ES-I3 (cell line): ENCODE data around the gene BRD8.

ENCODE experiments used
- H3K36me3 ChIP-seq: 2 replicates; pipeline ENCODE4 v1.6.1; 2013; ENCODE audit warnings: mild to moderate bottlenecking, low read length, control low read depth, moderate library complexity; ENCODE audit not compliant: insufficient read depth
- H3K4me1 ChIP-seq: 2 replicates; pipeline ENCODE4 v1.6.1; 2013; ENCODE audit warnings: mild to moderate bottlenecking, control low read depth, low read length; ENCODE audit not compliant: insufficient read depth
- H3K9ac ChIP-seq: 2 replicates; pipeline ENCODE4 v1.6.1; 2013; ENCODE audit warnings: low read depth, mild to moderate bottlenecking, low read length, moderate library complexity
- H3K9me3 ChIP-seq: 2 replicates; pipeline ENCODE4 v1.6.1; 2013; ENCODE audit warnings: mild to moderate bottlenecking, low read length, moderate library complexity; ENCODE audit not compliant: control insufficient read depth, insufficient read depth

The BRD8 gene

GRCh38 chr5:138139781-138140090 lies 38.7 kb downstream of the BRD8 start:
- Histone ChIP-seq H3K9me3 (no peaks in the 10 kb centered on the region), H3K4me1 (no peaks in the 10 kb centered on the region), H3K36me3 (no peaks in the 10 kb centered on the region), H3K9ac (peak overlapping the region; percentile 47; the same call in 1 of the 2 replicates)

- Histone ChIP-seq H3K9ac (peak within 1 kb of the TSS; percentile 47; the same call in 1 of the 2 replicates), H3K36me3 (no peaks in the 10 kb centered on the region), H3K9me3 (no peaks in the 10 kb centered on the region), H3K4me1 (no peaks in the 10 kb centered on the region)
These were observed 39.3 kb downstream of the BRD8 start, which contains the start of gene NME5 for GRCh38 chr5:138138949-138139780. TSS of gene NME5 (minus strand) at chr5:138139428. CDS start at chr5:138138780, 648 bp downstream.

DNA sequence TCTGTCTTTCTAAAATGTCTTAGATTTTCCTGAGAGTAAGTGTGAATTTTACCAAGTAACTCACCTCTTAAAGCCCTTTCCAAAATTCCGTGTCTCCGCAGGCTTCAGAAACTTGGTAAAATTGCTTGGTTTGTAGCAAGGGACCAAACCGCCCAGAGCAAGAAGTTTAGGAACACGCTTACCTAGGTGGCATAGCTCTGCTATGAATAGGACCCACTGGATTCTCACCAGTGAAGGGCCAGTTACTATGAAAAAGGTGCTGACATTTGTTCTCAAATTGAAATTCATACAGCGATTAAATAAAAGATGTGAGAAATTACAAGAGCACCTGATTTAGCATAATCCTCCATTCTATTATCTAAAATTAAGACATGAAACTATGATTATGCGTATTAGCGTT lies 45.9 kb downstream of the BRD8 start:
- H3K36me3 ChIP-seq, result no peaks in the 10 kb centered on the region
- peak overlapping the region; percentile 61; the same call in 1 of the 2 replicates for H3K9ac ChIP-seq
- no peaks in the 10 kb centered on the region for H3K4me1 ChIP-seq
- no peaks in the 10 kb centered on the region for H3K9me3 ChIP-seq

GRCh38 chr5:138129347-138129746 lies 49.1 kb downstream of the BRD8 start:
- Histone ChIP-seq H3K4me1 (no peaks in the 10 kb centered on the region), H3K36me3 (no peaks in the 10 kb centered on the region), H3K9ac (no peak overlapping the region), H3K9me3 (no peaks in the 10 kb centered on the region)

GRCh38 chr5:138128334-138128733 lies 50.1 kb downstream of the BRD8 start:
- no peak overlapping the region for H3K9ac ChIP-seq
- H3K36me3 ChIP-seq, result no peaks in the 10 kb centered on the region
- H3K9me3 ChIP-seq, result no peaks in the 10 kb centered on the region
- no peaks in the 10 kb centered on the region for H3K4me1 ChIP-seq

DNA sequence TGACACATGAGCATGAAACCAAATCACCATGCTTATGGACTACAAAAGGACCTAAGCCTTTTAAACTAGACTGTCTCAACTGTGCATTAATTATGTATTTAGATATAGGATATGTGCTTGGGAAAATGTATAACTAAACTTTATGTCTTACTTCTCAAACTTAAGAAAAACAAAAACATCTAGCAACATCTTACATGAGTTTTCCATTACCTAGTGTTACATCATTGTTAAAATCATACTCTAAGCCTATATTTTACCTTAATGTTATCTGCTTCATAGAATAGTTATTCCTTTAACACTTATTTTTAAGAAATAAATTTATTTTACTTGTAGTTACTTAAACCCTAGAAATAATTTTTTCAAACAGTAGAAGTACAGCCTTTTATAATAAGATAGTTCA lies 63.2 kb downstream of the BRD8 start:
- Histone ChIP-seq H3K36me3 (no peaks in the 10 kb centered on the region), H3K9ac (no peak overlapping the region), H3K9me3 (no peaks in the 10 kb centered on the region), H3K4me1 (peaks cover 7% of the 10 kb centered on the region)

DNA sequence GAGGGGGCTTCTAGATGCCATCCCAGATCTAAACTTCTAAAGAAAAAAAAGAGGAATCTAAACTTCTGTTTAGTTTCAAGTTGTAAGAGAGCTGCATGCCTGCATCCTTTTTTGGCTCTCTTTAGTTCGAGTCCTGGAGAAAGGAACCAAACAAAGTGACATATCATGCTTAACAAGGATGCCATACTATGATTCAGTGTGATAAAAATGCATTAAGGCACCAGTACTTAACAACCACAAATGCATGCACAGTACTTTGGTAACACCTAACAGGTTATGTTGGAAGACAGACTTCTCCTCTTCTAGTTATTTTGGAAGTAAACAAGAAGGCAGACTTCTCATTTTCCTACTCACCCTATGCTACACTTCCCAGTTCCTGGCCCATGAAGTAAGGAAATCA lies 66.5 kb downstream of the BRD8 start:
- peaks cover 11% of the 10 kb centered on the region for H3K4me1 ChIP-seq
- H3K9ac ChIP-seq, result no peak overlapping the region
- H3K36me3 ChIP-seq, result no peaks in the 10 kb centered on the region
- H3K9me3 ChIP-seq, result no peaks in the 10 kb centered on the region

DNA sequence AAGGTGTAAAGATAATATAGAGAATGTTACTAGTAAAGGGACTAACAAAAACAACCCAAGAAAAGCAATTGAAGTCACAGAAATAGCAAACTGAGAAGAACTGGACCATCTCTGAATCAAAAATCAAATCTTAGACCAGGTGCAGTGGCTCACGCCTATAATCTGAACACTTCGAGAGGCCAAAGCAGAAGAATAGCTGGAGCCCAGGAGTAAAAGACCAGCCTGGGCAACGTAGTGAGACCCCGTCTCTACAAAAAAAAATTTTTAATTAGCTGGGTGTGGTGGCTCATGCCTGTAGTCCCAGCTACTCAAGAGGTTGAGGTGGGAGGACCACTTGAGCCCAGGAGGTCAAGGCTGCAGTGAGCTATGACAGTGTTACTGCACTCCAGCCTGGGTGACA lies 67.2 kb downstream of the BRD8 start:
- Histone ChIP-seq H3K9ac (no peak overlapping the region), H3K36me3 (no peaks in the 10 kb centered on the region), H3K9me3 (no peaks in the 10 kb centered on the region), H3K4me1 (peaks cover 11% of the 10 kb centered on the region)

DNA sequence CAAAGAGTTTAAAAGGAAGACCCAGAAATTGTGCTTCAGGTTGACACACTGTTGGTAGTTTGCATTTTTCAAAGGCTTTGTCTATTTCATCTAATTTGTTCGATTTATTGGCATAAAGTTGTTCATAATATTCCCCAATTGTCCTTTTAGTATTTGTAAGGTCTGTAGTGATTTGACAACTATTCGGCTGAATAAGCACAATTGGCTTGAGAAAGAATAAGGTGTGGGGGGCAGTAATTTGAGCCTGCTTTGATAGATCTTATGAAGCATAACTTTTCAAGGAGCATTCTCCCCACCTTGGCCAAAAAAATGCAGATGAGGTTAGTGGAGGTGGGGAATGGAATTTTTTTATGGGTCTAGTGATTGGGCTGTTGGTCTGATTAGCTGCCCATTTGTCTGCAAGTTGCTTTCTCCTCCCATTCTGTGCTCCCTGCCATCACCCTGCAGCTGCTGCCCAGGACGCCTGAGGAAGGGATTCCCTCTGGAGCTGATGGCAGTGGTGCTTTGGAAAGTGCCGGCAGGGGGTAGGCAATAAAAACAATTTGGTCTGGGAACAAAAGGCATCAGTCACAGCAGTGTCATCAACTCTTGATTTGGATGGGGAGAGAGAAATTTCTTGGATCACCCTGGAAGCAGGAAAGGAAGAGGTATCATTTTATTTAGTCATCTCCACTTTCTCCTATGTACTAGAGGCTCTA lies 68.0 kb downstream of the BRD8 start:
- Histone ChIP-seq H3K9ac (no peak overlapping the region), H3K4me1 (peaks cover 11% of the 10 kb centered on the region), H3K9me3 (no peaks in the 10 kb centered on the region), H3K36me3 (no peaks in the 10 kb centered on the region)

DNA sequence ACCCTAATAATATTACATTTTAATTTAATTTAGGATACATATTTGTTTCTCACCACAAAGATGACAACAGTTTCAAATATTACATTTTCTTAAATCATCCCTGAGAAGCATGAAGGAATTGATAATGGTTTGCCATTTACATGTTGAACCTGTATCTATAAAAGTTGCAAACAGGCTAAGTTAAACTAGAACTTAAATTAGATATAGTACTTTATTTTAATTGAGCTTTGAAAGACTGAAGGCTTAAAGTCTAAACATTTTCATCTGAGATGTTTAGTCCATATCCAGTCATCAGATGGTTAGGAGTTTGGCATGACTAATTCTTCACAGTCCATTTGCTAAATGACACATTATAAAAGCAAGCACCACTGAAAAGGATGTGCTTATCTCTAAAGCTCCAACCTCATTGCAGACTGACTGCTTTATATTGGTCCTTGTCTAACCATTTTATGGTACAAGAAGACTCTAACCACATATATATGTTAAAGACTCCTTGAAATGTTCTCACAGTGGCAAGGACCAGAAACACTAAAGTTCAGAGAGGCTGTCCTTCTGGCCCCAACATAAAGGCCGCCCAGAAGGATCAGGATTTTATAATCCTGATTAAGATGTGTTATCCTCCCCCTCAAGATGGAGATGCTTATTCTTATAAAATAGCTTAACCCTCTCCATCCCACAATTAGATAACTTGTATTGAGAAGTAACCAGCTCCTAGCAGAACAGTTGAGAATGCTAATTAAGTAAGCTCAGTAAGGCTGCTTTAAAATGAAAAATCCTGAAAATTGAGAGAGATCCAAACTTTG lies 68.8 kb downstream of the BRD8 start:
- Histone ChIP-seq H3K36me3 (no peaks in the 10 kb centered on the region), H3K4me1 (peaks cover 11% of the 10 kb centered on the region), H3K9me3 (no peaks in the 10 kb centered on the region), H3K9ac (no peak overlapping the region)

- H3K36me3 ChIP-seq, result no peaks in the 10 kb centered on the region
- peaks cover 18% of the 10 kb centered on the region for H3K4me1 ChIP-seq
- no peak overlapping the region for H3K9ac ChIP-seq
- no peaks in the 10 kb centered on the region for H3K9me3 ChIP-seq
These were observed 71.2 kb downstream of the BRD8 start for GRCh38 chr5:138107213-138107612.

DNA sequence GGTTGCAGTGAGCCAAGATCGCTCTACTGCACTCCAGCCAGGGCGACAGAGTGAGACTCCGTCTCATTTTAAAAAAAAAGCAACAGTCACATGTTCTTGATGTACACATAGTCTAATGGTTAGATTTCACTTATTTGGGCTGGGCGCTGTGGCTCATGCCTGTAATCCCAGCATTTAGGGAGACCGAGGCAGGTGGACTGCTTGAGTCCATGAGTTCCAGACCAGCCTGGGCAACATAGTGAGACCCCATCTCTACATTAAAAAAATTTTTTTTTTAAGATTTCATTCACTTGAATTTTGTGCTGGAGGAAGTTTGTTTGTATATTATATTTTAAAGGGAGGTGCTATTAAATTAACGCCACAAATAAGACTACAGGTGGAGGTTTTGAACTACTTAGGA lies 72.7 kb downstream of the BRD8 start:
- Histone ChIP-seq H3K9ac (no peak overlapping the region), H3K36me3 (no peaks in the 10 kb centered on the region), H3K4me1 (peaks cover 15% of the 10 kb centered on the region), H3K9me3 (no peaks in the 10 kb centered on the region)

GRCh38 chr5:138103319-138103637 lies 75.2 kb downstream of the BRD8 start:
- peaks cover 7% of the 10 kb centered on the region for H3K4me1 ChIP-seq
- H3K9me3 ChIP-seq, result no peaks in the 10 kb centered on the region
- no peaks in the 10 kb centered on the region for H3K36me3 ChIP-seq
- H3K9ac ChIP-seq, result no peak overlapping the region

GRCh38 chr5:138102454-138103318 lies 75.7 kb downstream of the BRD8 start:
- no peaks in the 10 kb centered on the region for H3K9me3 ChIP-seq
- H3K9ac ChIP-seq, result no peak overlapping the region
- H3K36me3 ChIP-seq, result no peaks in the 10 kb centered on the region
- H3K4me1 ChIP-seq, result peaks cover 7% of the 10 kb centered on the region
